Kidney (tissue), 22 donors: Measurements from ENCODE around the gene TECTB. TPM values are rescaled to one million over a fixed set of nuclear protein-coding genes. Genes with fewer than 3 reads are reported as not detected.

ENCODE experiments used
- DNase-seq, 5 donors: peaks; one replicate each; pipeline ENCODE4 v3.0.0-alpha.2; 2013 to 2020
- FAIRE-seq: peaks from 2 replicates; lab custom pipeline; 2012; peaks lifted over from hg19 to GRCh38; lab: Jason Lieb, UNC
- H3K27ac ChIP-seq, 2 donors: one replicate each; pipeline ENCODE4 v1.7.0; 2013; ENCODE audit warnings: low read depth in 2 of 2, low read length in 2 of 2, inconsistent platforms in 1 of 2
- H3K27me3 ChIP-seq: one replicate; pipeline ENCODE4 v1.7.1; 2013; ENCODE audit warnings: low read length, inconsistent platforms; ENCODE audit not compliant: control insufficient read depth, insufficient read depth
- H3K36me3 ChIP-seq, 3 donors: one replicate each; pipeline versions ENCODE4 v1.7.0 to v1.7.1; 2013; ENCODE audit warnings: low read length in 3 of 3, control low read depth in 1 of 3, inconsistent platforms in 1 of 3; ENCODE audit not compliant: insufficient read depth in 3 of 3, control insufficient read depth in 2 of 3
- H3K4me1 ChIP-seq, 3 donors: one replicate each; pipeline versions ENCODE4 v1.7.0 to v1.7.1; 2013; ENCODE audit warnings: low read length in 3 of 3, inconsistent platforms in 1 of 3, low read depth in 1 of 3; ENCODE audit not compliant: control insufficient read depth in 2 of 3, insufficient read depth in 2 of 3
- H3K4me3 ChIP-seq, 3 donors: one replicate each; pipeline versions ENCODE4 v1.7.0 to v1.8.1; 2013; ENCODE audit warnings: low read length in 3 of 3, control low read depth in 1 of 3, inconsistent platforms in 1 of 3
- H3K9ac ChIP-seq, 3 donors: one replicate each; pipeline versions ENCODE4 v1.7.0 to v1.7.1; 2013; ENCODE audit warnings: low read length in 3 of 3, control low read depth in 1 of 3, inconsistent platforms in 1 of 3
- H3K9me3 ChIP-seq, 3 donors: one replicate each; pipeline versions ENCODE4 v1.7.0 to v1.7.1; 2013; ENCODE audit warnings: low read length in 3 of 3, control low read depth in 1 of 3, inconsistent platforms in 1 of 3; ENCODE audit not compliant: control insufficient read depth in 2 of 3, insufficient read depth in 1 of 3
- CTCF ChIP-seq: IDR thresholded peaks from 3 replicates; pipeline ENCODE4 v1.5.1; 2012; ENCODE audit warnings: mild to moderate bottlenecking, moderate library complexity, borderline replicate concordance; ENCODE audit not compliant: insufficient read depth; ENCODE audit errors: extremely low read depth
- intact Hi-C: fragments of 100-400 bp; cut with DNase I; formaldehyde crosslinking; loops from one replicate; pipeline ENCODE4 v1.11.1; 2022
- long read RNA-seq, 10 donors: library from polyadenylated mRNA in 1 of 10; unstranded in 1 of 10; transcript quantifications; one replicate each; pipeline ENCODE4 v2.0.0 and lab custom pipeline, GENCODE V29; 2021 to 2026
- polyA plus RNA-seq: library from polyadenylated mRNA; stranded (reverse); fragments of 350-450 nt; fragmentation: Illumina TruSeq; extraction: RNeasy Lipid Tissue Mini Kit (QIAGEN cat#74804); gene quantifications from one replicate; pipeline ENCODE4 v1.2.3, GENCODE V29; 2014; ENCODE audit warnings: low read depth, low replicate concordance; ENCODE audit not compliant: insufficient read depth
- total RNA-seq: library from RNA; stranded (reverse); fragmentation: NEBNext Ultra II Directional; extraction: Animal tissue kit (Norgen Biotek cat#: 25700); gene quantifications from one replicate; pipeline ENCODE4 v1.2.1, GENCODE V29; 2021
- donor health status: control.
- donor health status: control.
- donor health status: control.
- donor health status: control.
- donor health status: control.
- donor health status: DM: yes; HTN: yes; CAD: no.
- donor health status: Normal renal cell carcinoma (clear cell type).

TECTB gene
- not detected for total RNA-seq
- polyA plus RNA-seq = not detected
- long read RNA-seq, donor 1 = 0 reads
- long read RNA-seq, donor 2 = 0 reads
- long read RNA-seq, donor 3 = 0 reads
- long read RNA-seq, donor 4 = 0 reads
- long read RNA-seq, donor 5 = 0 reads
- long read RNA-seq, donor 6 = 0 reads
- long read RNA-seq, donor 7 = 0 reads
- long read RNA-seq, donor 8 = 0 reads
- long read RNA-seq, donor 9 = 0 reads
- long read RNA-seq, donor 10 = 0 reads

DNA sequence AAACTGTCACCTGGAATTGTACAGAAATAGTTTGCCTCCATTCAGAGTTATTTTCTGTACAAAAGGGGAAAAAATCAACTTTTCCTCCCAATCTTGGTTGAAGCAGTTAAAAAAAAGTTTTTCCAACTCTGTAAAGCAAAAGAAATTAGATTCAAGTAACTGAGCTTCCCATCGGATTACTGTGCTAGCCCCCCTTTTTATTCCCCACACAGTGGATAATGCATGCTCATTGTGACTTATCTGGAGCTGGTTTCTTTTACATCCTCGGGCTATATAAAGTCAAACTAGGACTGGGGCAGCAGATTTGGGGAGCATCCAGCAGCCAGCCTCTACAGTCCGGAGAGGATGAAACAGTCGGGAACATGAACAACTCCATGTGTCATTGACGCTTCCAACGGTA, at the start of gene TECTB:
Gene TECTB, plus strand, starts transcription at position 301 of the 400 bp plus-strand sequence. CDS start 335 bp downstream, outside the sequence.
- Histone ChIP-seq H3K9ac (no peak within 1 kb of the TSS), H3K4me3 (no peak within 1 kb of the TSS), H3K27me3 (no peaks in the 10 kb centered on the region), H3K36me3 (no peaks in the 10 kb centered on the region), H3K27ac (no peak within 1 kb of the TSS), H3K4me1 (no peaks in the 10 kb centered on the region), H3K9me3 (no peaks in the 10 kb centered on the region)
- TF ChIP-seq CTCF = no peak
- DNase-seq (no peak), FAIRE-seq (no peak)
- intact Hi-C loops = no loop called here

GRCh38 chr10:112235141-112235540, 48.1 kb upstream of the TECTB start:
- intact Hi-C loops = no loop called here
- H3K27me3 ChIP-seq = no peaks in the 10 kb centered on the region
- DNase-seq (no peak), FAIRE-seq (no peak)
- H3K36me3 ChIP-seq = no peaks in the 10 kb centered on the region
- H3K9me3 ChIP-seq = peaks cover 0 to 5% (median 2%) of the 10 kb centered on the region in 3 donors
- H3K9ac ChIP-seq = no peak overlapping the region
- peaks cover 0 to 2% (median 0%) of the 10 kb centered on the region in 3 donors for H3K4me1 ChIP-seq
- TF ChIP-seq CTCF = no peak
- no peak overlapping the region for H3K27ac ChIP-seq
- no peak overlapping the region for H3K4me3 ChIP-seq

DNA sequence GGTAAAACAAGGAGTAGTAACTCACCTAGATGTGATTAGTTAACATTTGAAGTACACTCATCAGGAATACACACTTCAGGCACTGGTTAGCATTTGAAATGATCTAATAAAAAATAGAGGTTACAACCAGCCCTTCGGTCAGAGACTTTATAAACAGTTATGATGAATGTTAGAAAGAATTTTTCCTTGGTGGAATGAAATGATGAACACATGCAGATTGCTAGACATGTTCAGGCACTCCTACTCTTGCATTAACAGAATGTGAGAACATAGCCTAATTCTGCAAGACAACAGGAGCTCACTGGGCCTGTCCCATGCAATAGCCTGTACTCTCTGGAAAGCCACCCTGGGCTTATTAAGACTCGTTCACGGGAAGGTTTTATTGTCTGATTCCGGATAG, 47.3 kb upstream of the TECTB start:
- FAIRE-seq (no peak), DNase-seq (no peak)
- Histone ChIP-seq H3K36me3 (no peaks in the 10 kb centered on the region), H3K4me3 (no peak overlapping the region), H3K4me1 (peaks cover 0 to 2% (median 0%) of the 10 kb centered on the region in 3 donors), H3K9me3 (peaks cover 0 to 5% (median 2%) of the 10 kb centered on the region in 3 donors), H3K9ac (no peak overlapping the region), H3K27ac (no peak overlapping the region), H3K27me3 (no peaks in the 10 kb centered on the region)
- no peak for TF ChIP-seq CTCF
- intact Hi-C loops = no loop called here
